GM21381 (cell line): ENCODE results near the gene ZBTB46.
"Not testable (repeated sequence)": the region's sequence is repeated elsewhere in the genome, so short reads cannot be mapped to it uniquely, and the experiment has no call there.

ENCODE experiments used
- ATAC-seq: cut with Tn5 transposase; IDR thresholded peaks from one replicate; pipeline ENCODE4 v1.9.1; 2021; ENCODE audit warnings: mild to moderate bottlenecking, moderate library complexity; ENCODE audit not compliant: unreplicated experiment

Gene ZBTB46

GRCh38 chr20:63819224-63819921 is 11.7 kb downstream of the ZBTB46 start:
- ATAC-seq: no peak

DNA sequence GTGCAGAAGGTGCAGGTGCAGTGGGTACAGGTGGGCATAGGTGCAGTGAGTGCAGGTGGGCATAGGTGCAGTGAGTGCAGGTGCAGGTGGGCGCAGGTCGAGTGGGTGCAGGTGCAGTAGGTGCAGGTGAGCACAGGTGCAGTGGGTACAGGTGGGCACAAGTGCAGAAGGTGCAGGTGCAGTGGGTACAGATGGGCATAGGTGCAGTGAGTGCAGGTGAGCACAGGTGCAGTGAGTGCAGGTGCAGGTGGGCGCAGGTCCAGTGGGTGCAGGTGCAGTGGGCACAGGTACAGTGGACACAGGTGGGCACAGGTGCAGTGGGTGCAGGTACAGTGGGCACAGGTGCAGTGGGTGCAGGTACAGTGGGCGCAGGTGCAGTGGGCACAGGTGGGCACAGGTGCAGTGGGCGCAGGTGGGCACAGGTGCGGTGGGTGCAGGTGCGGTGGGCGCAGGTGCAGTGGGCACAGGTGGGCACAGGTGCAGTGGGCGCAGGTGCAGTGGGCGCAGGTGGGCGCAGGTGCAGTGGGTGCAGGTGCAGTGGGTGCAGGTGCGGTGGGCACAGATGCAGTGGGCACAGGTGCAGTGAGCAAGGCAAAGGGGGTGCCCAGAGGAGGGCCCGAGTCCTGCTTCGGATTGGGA is 15.3 kb downstream of the ZBTB46 start:
- no peak for ATAC-seq

DNA sequence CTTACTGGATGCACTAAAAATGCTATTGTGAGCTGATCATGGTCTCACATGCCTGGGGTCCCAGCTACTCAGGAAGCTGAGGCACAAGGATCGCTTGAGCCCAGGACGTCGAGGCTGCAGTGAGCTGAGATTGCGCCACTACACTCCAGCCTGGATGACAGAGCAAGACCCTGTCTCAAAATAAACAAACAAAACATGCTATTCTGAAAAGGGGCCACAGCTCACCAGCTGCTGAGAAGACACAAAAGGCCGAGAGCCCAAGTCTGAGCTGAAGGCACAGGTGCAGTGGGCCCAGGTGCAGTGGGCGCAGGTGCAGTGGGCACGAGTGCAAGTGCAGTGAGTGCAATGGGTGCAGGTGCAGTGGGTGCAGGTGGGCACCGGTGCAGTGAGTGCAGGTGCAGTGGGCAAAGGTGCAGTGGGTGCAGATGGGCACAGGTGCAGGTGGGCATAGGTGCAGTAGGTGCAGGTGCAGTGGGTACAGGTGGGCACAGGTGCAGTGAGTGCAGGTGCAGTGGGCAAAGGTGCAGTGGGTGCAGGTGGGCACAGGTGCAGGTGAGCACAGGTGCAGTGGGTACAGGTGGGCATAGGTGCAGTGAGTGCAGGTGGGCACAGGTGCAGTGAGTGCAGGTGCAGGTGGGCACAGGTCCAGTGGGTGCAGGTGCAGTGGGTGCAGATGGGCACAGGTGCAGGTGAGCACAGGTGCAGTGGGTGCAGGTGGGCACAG is 16.0 kb downstream of the ZBTB46 start:
- no peak for ATAC-seq

DNA sequence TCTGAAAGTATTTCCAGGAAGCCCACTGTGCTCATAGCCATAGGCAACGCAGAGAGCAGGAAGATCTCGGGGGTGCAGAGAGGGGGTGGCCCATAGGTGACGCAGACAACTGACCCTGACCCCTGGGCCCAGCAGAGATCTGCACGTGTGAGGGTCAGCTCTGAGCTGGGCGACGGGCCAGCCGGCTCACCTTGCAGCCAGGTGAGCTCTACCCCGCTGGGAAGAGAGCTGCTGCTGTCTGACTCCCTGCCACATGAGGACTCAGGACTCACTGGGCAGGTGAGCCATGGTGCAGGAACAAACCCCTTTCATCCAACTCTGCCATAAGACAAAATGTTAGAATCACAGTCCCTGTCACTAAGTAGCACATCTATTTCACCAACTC is 19.6 kb downstream of the ZBTB46 start:
- no peak for ATAC-seq

DNA sequence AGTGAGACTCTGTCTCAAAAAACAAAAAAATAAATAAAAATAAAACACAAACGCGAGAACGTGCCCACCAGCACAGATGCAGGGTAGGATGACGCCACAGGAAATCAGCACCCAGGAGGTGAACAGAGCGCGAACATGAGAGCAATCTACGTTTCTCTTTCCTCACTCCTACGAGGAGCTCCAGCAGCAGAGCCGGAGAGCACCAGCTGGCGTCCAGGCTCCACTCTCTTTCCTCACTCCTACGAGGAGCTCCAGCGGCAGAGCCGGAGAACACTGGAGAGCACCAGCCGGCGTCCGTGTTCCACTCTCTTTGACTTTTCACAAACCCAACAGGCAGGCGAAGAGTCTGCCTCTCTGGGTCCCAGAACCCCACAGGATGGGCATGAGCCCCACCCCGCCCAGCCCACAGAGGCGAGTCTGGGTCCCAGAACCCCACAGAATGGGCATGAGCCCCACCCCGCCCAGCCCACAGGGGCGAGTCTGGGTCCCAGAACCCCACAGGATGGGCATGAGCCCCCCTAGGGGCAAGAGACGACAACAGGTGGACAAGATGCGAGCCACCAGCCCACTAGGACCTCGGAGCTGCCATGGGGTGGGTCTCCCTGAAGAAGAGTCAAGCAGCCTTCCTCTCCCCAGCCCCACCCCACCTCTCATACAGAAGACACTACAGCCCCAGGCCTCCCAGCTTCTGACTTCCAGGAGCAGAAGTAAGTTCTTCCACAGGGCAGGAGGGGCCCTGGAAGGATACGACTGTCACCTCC is 20.2 kb downstream of the ZBTB46 start:
- no peak for ATAC-seq

- no peak for ATAC-seq
These were observed 21.2 kb downstream of the ZBTB46 start for GRCh38 chr20:63809856-63810255.

GRCh38 chr20:63808964-63809674 is 21.9 kb downstream of the ZBTB46 start:
- no peak for ATAC-seq

DNA sequence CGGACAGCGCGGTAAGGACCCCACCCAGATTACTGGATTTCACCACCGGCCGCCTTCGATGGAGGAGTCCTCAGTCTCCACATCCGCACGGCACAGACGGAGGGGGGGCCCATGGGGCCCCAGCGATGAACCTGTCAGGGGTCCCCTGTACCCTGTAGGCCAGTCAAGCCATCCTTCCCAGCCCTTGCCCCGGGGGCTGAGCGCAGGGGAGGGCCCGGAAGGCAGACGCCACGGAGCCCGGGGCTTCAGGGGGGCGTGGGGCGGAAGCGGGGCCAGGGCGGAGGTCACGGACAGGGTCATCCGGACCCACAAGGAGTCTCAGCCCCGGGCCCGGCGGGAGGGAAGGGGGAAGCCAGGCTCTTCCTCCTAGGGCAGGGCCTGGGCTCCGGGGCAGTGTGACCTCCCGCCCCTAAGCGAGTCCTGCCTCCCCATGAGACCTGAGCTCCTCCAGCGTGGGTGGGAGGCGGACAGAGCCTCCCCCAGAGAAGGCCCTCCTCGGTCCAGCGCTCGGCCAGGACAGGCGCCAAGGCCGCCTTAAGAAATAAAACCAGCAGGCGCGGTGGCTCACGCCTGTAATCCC is 22.8 kb downstream of the ZBTB46 start:
- no peak for ATAC-seq

- no peak for ATAC-seq
These were observed 23.4 kb downstream of the ZBTB46 start for GRCh38 chr20:63807654-63808053.

- no peak for ATAC-seq
These were observed 26.8 kb downstream of the ZBTB46 start for GRCh38 chr20:63804308-63804636.

- no peak for ATAC-seq
These were observed 28.4 kb downstream of the ZBTB46 start for GRCh38 chr20:63802469-63803240.

DNA sequence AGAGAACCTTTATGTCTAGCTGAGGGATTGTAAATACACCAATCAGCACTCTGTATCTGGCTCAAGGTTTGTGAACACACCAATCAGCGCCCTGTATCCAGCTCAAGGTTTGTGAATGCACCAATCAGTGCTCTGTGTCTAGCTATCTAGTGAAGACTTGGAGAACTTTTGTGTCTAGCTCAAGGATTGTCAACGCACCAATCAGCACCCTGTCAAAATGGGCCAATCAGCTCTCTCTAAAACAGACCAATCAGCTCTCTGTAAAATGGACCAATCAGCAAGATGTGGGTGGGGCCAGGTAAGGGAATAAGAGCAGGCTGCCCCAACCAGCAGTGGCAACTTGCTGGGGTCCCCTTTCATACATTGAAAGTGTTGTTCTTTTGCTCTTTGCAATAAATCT is 29.9 kb downstream of the ZBTB46 start:
- not testable (repeated sequence) for ATAC-seq

- not testable (repeated sequence) for ATAC-seq
These were observed 30.7 kb downstream of the ZBTB46 start for GRCh38 chr20:63800411-63800810.

DNA sequence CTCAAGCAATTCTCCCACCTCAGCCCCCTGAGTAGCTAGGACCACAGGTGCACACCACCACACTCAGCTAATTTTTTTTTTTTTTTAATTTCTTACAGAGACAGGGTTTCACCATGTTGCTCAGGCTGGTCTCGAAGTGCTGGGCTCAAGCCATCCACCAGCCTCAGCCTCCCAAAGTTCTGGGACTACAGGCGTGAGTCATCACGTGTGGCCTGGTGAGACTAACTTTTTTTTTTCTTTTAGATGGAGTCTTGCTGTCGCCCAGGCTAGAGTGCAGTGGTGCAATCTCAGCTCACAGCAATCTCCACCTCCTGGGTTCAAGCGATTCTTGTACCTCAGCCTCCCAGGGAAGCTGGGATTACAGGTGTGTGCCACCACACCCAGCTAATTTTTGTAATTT is 31.9 kb downstream of the ZBTB46 start:
- not testable (repeated sequence) for ATAC-seq

DNA sequence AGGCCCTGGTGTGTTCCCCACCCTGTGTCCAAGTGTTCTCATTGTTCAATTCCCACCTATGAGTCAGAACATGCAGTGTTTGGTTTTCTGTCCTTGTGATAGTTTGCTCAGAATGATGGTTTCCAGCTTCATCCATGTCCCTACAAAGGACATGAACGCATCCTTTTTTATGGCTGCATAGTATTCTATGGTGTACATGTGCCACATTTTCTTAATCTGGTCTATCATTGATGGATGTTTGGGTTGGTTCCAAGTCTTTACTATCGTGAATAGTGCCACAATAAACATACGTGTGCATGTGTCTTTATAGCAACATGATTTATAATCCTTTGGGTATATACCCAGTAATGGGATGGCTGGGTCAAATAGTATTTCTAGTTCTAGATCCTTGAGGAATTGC is 33.9 kb downstream of the ZBTB46 start:
- ATAC-seq: not testable (repeated sequence)

DNA sequence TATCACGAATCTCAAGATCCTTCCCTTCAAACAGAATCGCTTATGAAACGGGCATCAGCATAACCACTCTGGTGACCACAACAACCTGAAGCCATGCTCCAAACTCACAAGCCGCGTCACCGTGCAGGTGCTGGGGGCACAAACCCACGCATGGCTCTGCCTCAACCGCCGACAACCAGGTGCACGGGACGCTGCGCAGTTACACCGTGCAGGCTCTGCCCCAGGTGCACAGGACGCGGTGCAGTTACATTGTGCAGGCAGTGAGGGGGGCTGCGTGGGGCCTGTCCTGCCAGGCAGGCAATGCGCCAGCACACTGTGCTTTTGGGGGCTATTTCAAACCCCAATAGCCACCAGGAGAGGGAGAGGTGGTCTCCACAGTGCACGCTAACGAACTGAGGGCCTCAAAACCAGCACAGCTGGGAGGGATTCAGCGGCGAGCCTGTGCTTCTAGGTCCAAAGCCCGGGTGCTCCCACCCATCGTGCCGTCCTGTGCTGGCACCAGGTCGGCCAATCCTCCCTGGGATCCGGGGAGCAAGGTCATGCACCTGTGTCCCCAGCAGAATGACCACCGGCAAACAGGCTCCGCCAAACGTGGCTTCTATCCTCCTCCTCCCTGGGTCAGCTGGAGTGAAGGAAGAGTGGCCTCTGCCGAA is 35.8 kb downstream of the ZBTB46 start:
- no peak for ATAC-seq

DNA sequence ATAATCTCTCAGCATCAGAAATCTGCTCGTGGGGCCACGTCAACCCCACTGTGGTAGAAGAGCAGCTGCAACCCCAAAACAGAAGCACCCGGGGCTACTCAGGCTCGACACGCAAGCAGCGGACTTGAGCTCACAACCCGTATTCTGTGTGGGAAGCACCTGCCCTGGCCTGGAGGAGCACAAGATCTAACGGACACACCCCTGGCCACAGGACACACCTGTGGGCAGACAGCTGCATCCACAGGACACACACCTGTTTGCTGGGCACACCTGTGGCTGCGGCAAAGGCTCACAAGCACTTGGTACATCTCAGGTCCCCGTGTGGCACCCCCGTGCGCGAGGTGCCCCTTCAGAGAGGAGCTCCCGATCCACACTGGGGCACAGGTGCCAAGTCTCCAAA is 36.5 kb downstream of the ZBTB46 start:
- ATAC-seq: no peak

DNA sequence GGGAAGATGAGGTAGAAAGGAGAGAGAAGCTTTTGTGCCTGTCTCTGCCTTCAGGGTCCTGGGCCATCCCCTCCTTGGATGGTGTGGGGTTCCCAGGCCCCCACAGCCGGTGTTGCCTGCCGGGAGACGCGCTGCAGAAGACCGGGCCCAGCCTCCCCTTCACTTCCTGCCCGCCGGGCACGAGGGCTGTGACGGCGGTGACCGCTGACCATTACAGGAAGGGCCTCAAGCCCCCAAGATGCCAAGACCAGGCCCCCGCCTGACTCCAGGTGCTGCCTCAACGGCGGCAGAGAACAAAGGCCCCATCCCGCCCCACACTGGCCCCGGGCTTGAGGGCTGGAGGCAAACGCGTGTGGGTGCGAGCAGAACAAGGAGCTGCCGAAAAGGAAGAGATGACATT is 38.2 kb downstream of the ZBTB46 start:
- no peak for ATAC-seq

GRCh38 chr20:63791497-63792156 is 39.4 kb downstream of the ZBTB46 start:
- ATAC-seq: no peak
